HG03571 (cell line): ENCODE results near the gene PPP2R5C.

Experiments
- ATAC-seq: cut with Tn5 transposase; IDR thresholded peaks from one replicate; pipeline ENCODE4 v1.9.1; 2021; ENCODE audit not compliant: unreplicated experiment

Gene PPP2R5C

GRCh38 chr14:101812071-101812470, 50.6 kb downstream of the PPP2R5C start:
- ATAC-seq, result no peak

DNA sequence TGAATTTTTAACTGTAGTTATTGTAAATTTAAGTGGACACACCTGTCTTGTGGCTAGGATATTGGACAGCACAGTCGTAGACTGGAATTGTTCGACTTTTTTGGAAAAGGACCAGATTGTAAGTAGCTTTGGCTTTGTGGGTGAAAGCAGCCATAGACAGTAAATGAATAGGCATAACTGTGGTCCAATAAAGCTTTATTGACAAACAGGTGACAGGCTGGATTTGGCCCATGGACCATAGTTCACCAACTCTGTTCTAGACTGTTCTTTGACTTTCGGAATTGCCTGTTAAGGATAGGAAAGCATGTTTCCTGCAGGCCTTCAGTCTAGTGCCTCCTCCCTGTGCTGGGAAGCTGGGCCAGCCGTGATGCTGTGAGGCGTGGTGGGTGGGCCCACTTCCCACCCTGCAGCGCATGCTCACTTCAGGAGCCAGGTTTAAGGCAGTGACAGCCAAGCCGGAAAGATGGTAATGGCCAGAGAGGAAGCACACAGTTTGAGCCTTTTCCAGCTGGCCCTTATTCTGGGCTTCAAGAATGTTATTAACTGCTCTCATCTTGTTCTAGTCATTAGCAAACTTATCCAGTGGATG, 51.8 kb downstream of the PPP2R5C start:
- ATAC-seq, result no peak

DNA sequence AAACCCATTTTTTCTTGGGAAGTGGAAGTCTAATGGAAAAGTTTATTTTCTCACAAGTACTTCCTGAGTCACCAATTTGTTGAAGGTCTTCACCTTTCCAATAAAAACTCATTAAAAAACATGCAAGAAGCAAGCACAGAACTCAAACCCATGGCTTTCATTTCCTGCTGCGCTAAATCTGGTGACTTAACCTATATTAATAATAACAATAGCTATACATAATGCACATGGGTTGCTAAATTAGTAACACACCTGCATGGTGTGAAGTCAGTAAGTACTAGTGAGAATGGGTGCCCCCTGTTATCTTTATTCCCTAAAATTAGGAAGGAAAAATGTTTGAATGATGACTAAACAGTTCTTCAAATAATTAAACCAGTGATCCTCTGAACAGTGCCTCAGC, 52.3 kb downstream of the PPP2R5C start:
- ATAC-seq, result no peak

DNA sequence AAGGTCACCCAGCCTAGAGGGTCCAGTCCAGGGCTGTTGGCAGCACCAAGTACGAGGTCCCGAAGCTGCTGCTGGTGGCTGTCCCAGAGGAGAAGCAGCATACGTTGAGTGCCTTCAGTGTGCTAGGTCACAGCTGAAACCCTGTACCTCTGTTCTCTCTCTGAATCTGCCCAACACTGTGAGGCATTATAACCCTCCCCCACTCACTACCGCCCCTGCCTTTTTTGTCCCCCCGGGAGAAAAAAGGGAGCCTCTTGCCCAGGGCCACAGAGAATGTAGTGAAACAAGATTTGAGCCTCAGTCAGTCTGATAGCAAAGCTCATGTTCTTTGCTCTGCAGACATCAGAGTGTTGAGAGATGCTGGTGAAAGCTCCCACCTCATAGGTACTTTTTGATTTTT, 53.4 kb downstream of the PPP2R5C start:
- ATAC-seq, result no peak

GRCh38 chr14:101815994-101816393, 54.5 kb downstream of the PPP2R5C start:
- ATAC-seq, result no peak

GRCh38 chr14:101817501-101818001, 56.0 kb downstream of the PPP2R5C start:
- ATAC-seq, result no peak

DNA sequence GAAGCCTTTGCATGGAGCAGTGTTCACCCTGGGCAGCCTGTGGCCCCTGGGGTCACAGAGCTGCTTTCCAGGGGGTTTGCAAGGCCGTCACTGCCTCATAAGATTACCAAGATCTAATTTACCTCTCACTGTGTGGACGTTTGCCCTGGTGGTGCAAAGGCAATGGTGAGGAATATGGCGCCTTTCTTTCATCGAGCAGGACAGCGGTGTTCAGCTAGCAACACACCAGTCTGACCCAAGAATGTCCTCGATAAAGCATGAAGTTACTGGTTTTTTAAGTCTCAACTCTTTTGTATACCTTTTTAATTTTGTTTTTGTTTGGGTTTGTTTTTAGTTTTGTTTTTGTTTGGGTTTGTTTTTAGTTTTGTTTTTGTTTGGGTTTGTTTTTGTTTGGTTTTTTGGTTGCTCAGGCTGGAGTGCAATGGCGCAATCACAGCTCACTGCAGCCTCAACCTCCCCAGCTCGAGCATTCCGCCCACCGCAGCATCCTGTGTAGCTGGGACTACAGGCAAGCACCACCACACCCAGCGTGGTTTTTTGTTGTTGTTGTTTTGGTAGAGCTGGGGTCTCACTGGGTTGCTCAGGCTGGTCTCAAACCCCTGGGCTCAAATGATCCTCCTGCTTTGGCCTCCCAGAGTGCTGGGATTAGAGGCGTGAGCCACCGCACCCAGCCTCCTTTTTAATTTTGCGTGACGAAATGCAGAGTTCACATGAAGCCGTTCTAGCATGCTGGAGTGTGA, 57.9 kb downstream of the PPP2R5C start:
- no peak for ATAC-seq

DNA sequence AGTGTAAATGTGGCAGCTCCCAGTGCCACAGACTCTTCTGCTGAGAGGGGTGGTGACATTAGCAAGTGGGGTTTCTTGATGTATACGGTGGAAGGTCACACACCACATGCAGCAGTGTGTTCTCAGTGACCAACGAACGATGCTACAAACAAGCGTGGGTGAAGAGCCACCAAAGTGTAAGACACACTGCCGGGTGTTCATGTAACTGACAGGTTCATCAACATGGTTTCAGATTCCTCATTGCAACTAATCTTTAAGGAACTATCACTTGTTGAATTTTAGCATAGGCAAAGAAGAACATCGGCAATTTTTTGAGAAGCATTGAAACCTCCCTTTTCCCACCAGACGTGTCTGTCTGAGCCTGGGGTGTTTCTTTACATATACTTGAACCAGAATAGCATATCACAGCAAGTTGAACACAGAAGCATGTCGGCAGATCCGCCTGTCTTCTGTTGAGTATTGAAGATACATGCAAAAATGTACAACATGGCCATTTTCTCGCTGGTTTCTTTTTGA, 58.8 kb downstream of the PPP2R5C start:
- ATAC-seq, result no peak

DNA sequence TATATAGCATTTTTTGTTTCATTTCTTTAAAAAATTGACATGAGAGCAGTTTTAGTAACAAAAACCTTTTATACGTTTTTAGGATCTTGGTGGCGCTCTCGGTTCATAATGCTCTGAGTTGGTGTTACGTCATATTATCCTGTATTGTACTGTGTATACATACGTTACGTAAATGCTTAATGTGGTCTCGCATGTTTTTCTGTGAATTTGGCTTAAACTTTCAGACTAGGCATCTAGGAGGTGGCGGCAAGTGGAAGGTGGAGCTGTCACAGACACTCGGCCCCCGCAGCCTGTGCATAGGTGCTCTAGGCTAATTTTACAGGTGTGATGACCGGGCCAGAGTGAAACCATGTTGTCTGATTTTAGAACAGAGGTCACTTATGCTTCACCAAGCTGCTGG, 60.0 kb downstream of the PPP2R5C start:
- ATAC-seq, result no peak

DNA sequence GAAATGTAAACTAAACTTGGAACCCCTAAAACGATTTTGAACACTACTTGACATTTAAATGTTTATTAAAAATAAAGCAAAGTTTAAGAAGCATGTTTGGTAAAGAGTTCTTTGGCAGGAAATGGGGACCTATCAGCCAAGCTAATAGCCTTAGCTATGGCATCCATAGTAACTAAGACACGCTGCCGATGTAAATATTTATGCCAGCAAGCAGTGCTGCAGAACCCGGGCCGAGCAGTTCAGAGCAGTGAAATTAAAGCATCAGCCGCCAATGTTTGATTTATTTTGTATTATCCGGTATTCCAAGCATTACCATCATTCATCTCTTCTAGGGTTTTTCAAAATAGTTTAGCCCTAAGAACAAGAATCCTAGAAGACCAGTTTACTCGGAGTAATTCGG, 61.6 kb downstream of the PPP2R5C start:
- no peak for ATAC-seq

GRCh38 chr14:101823511-101824120, 62.1 kb downstream of the PPP2R5C start:
- peak; percentile 38 for ATAC-seq

DNA sequence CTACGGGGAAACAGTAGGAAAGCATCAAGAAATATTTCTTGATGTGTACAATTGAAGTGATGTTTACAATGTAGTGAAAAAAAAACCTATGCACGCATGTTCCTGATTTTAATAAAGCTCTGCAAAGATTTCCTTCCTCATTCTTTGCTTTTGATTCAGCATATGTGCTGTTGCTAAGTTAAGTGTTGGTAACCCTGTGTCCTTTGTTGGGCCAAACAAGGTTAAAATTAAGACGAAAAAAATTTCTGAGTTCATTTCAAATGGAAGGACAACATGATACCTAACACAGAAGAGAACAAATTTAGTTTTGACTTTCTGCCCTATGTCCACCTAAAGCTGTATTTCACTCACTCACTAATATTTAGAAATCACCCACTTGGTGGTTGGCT, 62.8 kb downstream of the PPP2R5C start:
- peak; percentile 7 for ATAC-seq

GRCh38 chr14:101825797-101826196, 64.3 kb downstream of the PPP2R5C start:
- ATAC-seq, result no peak

DNA sequence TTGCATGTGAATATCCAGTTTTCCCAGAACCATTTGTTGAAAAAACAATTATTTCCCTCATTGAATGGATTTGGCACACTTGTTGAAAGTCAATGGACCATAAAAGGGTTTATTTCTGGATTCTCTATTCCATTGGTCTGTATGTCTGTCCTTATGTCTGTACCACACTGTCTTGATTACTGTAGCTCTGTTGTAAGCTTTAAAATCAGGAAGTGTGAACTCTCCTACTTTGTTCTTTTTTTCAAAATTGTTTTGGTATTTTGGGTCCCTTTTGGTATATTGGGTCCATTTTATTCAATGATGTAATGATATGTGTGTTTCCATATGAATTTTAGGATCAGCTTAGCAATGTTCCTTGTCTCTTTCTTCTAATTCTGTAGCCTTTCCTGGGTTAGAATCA, 64.8 kb downstream of the PPP2R5C start:
- no peak for ATAC-seq

GRCh38 chr14:101827286-101827685, 65.8 kb downstream of the PPP2R5C start:
- ATAC-seq, result no peak

- no peak for ATAC-seq
Measured at GRCh38 chr14:101828046-101828445, 66.5 kb downstream of the PPP2R5C start.

- ATAC-seq, result no peak
Measured at GRCh38 chr14:101830271-101830670, 68.8 kb downstream of the PPP2R5C start.

DNA sequence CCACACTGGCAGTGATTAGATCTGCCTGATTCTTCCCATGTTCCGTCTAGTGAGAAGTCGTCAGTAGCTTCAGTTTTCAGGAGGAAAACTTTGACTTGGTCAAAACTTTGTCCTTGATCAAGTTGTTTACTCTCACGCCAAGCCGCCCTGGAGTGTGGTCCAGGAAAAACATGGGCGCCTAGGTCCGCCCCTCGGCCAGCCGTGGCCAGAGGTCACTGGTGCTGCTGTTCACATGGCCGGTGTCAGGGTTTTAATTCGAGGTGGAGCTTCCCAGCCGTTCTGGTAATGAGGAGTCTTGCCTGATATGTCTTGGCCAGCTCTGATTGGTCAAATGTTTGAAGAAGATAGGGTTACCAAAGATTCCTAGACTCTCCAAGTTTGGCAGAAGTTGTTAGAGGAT, 71.5 kb downstream of the PPP2R5C start:
- no peak for ATAC-seq

DNA sequence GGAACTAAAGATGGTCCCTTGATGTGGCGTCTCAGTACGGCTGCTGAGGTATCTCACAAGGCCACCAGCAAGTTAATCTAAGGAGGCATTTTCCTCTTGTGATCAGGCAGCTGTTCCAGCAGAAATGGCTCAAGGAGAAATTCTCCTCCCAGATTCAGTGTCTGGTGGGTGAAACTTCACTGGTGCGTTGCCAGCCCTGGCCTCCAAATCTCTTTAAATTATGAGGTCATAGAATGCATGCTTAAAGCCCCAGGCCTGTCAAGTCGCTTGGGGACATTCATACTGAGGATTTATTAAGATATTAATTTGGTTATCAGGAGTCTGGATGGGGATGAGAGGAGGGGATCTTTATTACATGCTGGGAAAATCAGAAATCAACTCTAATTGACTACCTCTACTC, 72.9 kb downstream of the PPP2R5C start:
- no peak for ATAC-seq

- no peak for ATAC-seq
Measured at GRCh38 chr14:101834800-101835547, 73.5 kb downstream of the PPP2R5C start.

- ATAC-seq, result no peak
Measured at GRCh38 chr14:101835566-101835965, 74.1 kb downstream of the PPP2R5C start.
